Loucy (cell line): ENCODE results near the gene UGT1A6.

Source experiments
- H2AFZ ChIP-seq: fragments of 200-600 bp; sonication (generic); 2 replicates; pipeline ENCODE4 v1.6.0; 2016; ENCODE audit warnings: antibody characterized with exemption, mild to moderate bottlenecking, low read length, moderate library complexity
- H3F3A ChIP-seq: fragments of 200-600 bp; 2 replicates; pipeline ENCODE4 v1.6.0; 2016; ENCODE audit warnings: antibody characterized with exemption, low read depth, mild to moderate bottlenecking
- H3K27me3 ChIP-seq: fragments of 200-600 bp; sonication (generic); 2 replicates; pipeline ENCODE4 v1.6.1; 2014; ENCODE audit warnings: low read length, mild to moderate bottlenecking; ENCODE audit not compliant: insufficient read depth, poor library complexity, severe bottlenecking
- H3K36me3 ChIP-seq: fragments of 200-600 bp; sonication (generic); 2 replicates; pipeline ENCODE4 v1.6.1; 2016; ENCODE audit warnings: low read length; ENCODE audit not compliant: insufficient read depth
- H3K4me1 ChIP-seq: fragments of 200-600 bp; sonication (generic); 2 replicates; pipeline ENCODE4 v1.5.1; 2014; ENCODE audit warnings: low read length, mild to moderate bottlenecking; ENCODE audit not compliant: insufficient read depth, poor library complexity, severe bottlenecking
- H3K4me2 ChIP-seq: fragments of 200-600 bp; sonication (generic); 2 replicates; pipeline ENCODE4 v1.6.0; 2014; ENCODE audit warnings: antibody characterized with exemption, low read length, low read depth, mild to moderate bottlenecking; ENCODE audit not compliant: poor library complexity, severe bottlenecking
- H3K4me3 ChIP-seq: fragments of 200-600 bp; sonication (generic); 2 replicates; pipeline ENCODE4 v1.5.1; 2014; ENCODE audit warnings: low read length, mild to moderate bottlenecking, mixed read lengths; ENCODE audit not compliant: poor library complexity, severe bottlenecking
- H3K79me2 ChIP-seq: fragments of 200-600 bp; sonication (generic); 2 replicates; pipeline ENCODE4 v1.6.1; 2014; ENCODE audit warnings: low read length; ENCODE audit not compliant: insufficient read depth
- H3K9ac ChIP-seq: fragments of 200-600 bp; sonication (generic); 2 replicates; pipeline ENCODE4 v1.6.0; 2014; ENCODE audit warnings: mild to moderate bottlenecking, low read depth, low read length, moderate library complexity; ENCODE audit not compliant: poor library complexity, severe bottlenecking
- H3K9me2 ChIP-seq: fragments of 200-600 bp; sonication (generic); replicated peaks from 2 replicates; pipeline ENCODE4 v1.6.1; 2016; ENCODE audit warnings: low read depth, low read length, mixed read lengths
- H3K9me3 ChIP-seq: fragments of 200-600 bp; sonication (generic); 2 replicates; pipeline ENCODE4 v1.6.1; 2014; ENCODE audit warnings: mild to moderate bottlenecking, antibody characterized with exemption, low read length, low read depth; ENCODE audit not compliant: insufficient read depth
- H4K20me1 ChIP-seq: fragments of 200-600 bp; sonication (generic); 2 replicates; pipeline ENCODE4 v1.6.0; 2014; ENCODE audit warnings: antibody characterized with exemption, low read length, mild to moderate bottlenecking; ENCODE audit not compliant: insufficient read depth, poor library complexity, severe bottlenecking
- EZH2phosphoT487 ChIP-seq: fragments of 200-600 bp; IDR thresholded peaks from 2 replicates; pipeline ENCODE4 v1.6.1; 2018; ENCODE audit warnings: antibody characterized with exemption, mild to moderate bottlenecking, moderate library complexity, borderline replicate concordance
- TF ChIP-seq, protein P1 (sequence below): fragments of 200-600 bp; sonication (generic); conservative IDR thresholded peaks from 2 replicates; pipeline ENCODE4 v1.5.1; 2014; ENCODE audit warnings: mild to moderate bottlenecking, antibody characterized with exemption, low read length

The UGT1A6 gene

DNA sequence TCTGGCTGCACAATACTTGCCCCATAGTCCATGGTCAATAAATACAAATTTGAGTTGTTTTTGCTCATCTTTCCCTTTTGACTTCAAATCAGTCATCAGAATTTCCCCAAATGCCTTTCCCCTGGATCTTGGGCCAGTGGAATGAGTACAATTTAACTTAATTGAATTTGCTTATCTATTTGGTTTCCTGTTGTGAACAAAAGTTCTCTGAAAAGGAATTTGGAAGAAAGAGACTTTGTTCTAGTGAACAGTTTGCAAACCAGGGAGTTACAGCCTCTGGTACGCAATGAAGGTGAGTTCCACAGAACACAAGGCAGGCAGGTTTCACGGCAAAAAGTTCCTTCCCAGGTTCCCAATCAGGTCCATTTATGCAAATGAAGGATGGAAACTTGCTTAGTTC is 66.2 kb downstream of the UGT1A6 start:
- Histone ChIP-seq H3K9ac (no peak overlapping the region), H4K20me1 (no peaks in the 10 kb centered on the region)

DNA sequence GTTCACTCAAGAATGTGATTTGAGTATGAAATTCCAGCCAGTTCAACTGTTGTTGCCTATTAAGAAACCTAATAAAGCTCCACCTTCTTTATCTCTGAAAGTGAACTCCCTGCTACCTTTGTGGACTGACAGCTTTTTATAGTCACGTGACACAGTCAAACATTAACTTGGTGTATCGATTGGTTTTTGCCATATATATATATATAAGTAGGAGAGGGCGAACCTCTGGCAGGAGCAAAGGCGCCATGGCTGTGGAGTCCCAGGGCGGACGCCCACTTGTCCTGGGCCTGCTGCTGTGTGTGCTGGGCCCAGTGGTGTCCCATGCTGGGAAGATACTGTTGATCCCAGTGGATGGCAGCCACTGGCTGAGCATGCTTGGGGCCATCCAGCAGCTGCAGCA is 67.4 kb downstream of the UGT1A6 start, which contains the start of gene UGT1A1:
UGT1A1 (plus strand) TSS at position 228 of the 400 bp plus-strand sequence; CDS start at position 246, 18 bp downstream.
- no peak within 1 kb of the TSS for H2AFZ ChIP-seq
- no peaks in the 10 kb centered on the region for H3F3A ChIP-seq
- H3K9ac ChIP-seq, result no peak within 1 kb of the TSS
- H3K4me2 ChIP-seq, result no peak within 1 kb of the TSS
- H3K9me3 ChIP-seq, result no peaks in the 10 kb centered on the region
- H3K9me2 ChIP-seq, result no peaks in the 10 kb centered on the region
- TF ChIP-seq EZH2phosphoT487, result no peak
- TF ChIP-seq, protein P1, sequence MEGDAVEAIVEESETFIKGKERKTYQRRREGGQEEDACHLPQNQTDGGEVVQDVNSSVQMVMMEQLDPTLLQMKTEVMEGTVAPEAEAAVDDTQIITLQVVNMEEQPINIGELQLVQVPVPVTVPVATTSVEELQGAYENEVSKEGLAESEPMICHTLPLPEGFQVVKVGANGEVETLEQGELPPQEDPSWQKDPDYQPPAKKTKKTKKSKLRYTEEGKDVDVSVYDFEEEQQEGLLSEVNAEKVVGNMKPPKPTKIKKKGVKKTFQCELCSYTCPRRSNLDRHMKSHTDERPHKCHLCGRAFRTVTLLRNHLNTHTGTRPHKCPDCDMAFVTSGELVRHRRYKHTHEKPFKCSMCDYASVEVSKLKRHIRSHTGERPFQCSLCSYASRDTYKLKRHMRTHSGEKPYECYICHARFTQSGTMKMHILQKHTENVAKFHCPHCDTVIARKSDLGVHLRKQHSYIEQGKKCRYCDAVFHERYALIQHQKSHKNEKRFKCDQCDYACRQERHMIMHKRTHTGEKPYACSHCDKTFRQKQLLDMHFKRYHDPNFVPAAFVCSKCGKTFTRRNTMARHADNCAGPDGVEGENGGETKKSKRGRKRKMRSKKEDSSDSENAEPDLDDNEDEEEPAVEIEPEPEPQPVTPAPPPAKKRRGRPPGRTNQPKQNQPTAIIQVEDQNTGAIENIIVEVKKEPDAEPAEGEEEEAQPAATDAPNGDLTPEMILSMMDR, result no peak
- H4K20me1 ChIP-seq, result no peaks in the 10 kb centered on the region
- no peaks in the 10 kb centered on the region for H3K27me3 ChIP-seq
- H3K36me3 ChIP-seq, result no peaks in the 10 kb centered on the region
- no peaks in the 10 kb centered on the region for H3K4me1 ChIP-seq
- no peaks in the 10 kb centered on the region for H3K79me2 ChIP-seq
- H3K4me3 ChIP-seq, result no peak within 1 kb of the TSS

More for the DNA sequence above, 66.2 kb downstream of the UGT1A6 start:
- no peaks in the 10 kb centered on the region for H3K9me2 ChIP-seq
- no peak overlapping the region for H3K4me2 ChIP-seq
- no peak overlapping the region for H2AFZ ChIP-seq
- no peak overlapping the region for H3K4me3 ChIP-seq
- no peaks in the 10 kb centered on the region for H3F3A ChIP-seq
- H3K27me3 ChIP-seq, result no peaks in the 10 kb centered on the region
- H3K4me1 ChIP-seq, result no peaks in the 10 kb centered on the region
- H3K79me2 ChIP-seq, result no peaks in the 10 kb centered on the region
- TF ChIP-seq, protein P1, result no peak
- TF ChIP-seq EZH2phosphoT487, result no peak
- no peaks in the 10 kb centered on the region for H3K36me3 ChIP-seq
- H3K9me3 ChIP-seq, result no peaks in the 10 kb centered on the region

DNA sequence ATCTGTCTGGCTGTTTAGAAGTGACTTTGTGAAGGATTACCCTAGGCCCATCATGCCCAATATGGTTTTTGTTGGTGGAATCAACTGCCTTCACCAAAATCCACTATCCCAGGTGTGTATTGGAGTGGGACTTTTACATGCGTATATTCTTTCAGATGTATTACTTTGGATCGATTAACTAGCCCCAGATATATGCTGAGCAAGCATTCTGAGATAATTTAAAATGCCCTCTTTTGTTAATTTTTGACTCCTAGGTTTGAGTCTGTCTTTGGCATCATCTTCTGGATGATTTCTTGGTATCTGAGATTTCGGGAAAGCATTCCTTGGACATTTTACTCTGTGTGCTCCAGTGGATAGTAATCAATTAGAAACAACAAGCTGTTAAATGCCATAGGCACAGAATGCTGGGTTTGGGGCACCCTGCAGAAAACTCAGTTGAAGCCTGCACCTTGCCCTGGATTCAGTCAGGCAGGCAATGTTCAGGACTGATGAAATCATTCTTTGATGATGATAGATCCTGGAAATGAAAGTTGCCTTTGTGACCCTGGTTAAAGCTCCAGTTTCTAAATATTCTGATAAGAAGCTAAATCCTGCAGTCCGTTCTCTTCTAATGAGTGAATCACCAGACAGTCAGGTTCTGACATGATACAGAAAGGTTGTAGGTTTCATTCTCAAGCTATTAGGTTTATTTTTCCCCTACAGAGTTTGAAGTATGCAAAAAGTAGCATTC is 68.5 kb downstream of the UGT1A6 start:
- Histone ChIP-seq H3K9ac (no peak overlapping the region), H3K4me1 (no peaks in the 10 kb centered on the region), H3K9me3 (no peaks in the 10 kb centered on the region), H3K4me3 (no peak overlapping the region), H3K9me2 (no peaks in the 10 kb centered on the region), H3K79me2 (no peaks in the 10 kb centered on the region), H3K27me3 (no peaks in the 10 kb centered on the region), H4K20me1 (no peaks in the 10 kb centered on the region), H3K4me2 (no peak overlapping the region), H2AFZ (no peak overlapping the region), H3K36me3 (no peaks in the 10 kb centered on the region), H3F3A (no peaks in the 10 kb centered on the region)
- TF ChIP-seq, protein P1, result no peak
- TF ChIP-seq EZH2phosphoT487, result no peak
